GM21390 (cell line): Measurements from ENCODE around the gene COG5.
A peak's percentile ranks its signal among the peaks of the same experiment; 100 is the strongest.

Source experiments
- ATAC-seq: cut with Tn5 transposase; IDR thresholded peaks from one replicate; pipeline ENCODE4 v1.9.1; 2021; ENCODE audit not compliant: unreplicated experiment

COG5 gene

DNA sequence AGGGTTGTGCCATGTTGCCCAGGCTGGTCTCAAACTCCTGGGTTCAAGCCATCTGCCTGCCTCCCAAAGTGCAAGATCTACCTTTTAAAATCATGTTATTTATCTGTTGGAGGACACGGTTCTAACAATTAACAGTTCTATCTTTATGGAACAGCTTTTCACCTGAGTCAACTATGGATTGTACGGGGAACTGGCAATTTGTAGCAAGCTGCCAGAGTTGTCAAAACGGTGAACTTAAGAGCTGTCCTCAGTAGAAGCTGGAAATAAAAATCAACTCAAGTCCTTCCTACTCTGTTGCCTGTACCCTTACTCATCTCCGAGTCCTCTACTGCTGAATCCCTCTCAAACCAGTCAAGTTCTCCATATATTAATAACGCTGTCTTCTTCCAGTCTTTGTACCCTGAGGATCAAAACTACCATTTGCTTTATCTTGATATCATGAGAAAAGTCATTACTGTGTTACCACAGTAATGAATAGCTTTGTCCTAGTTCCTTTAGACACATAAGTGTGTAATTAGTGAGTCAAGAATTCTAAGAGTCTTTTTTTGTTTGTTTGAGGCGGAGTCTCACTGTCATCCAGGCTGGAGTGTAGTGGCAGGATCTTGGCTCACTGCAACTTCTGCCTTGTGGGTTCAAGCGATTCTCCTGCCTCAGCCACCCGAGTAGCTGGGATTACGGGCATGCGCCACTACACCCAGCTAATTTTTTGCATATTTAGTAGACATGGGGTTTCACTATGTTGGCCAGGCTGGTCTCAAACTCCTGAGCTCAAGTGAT lies 366.7 kb downstream of the COG5 start:
- ATAC-seq: no peak

DNA sequence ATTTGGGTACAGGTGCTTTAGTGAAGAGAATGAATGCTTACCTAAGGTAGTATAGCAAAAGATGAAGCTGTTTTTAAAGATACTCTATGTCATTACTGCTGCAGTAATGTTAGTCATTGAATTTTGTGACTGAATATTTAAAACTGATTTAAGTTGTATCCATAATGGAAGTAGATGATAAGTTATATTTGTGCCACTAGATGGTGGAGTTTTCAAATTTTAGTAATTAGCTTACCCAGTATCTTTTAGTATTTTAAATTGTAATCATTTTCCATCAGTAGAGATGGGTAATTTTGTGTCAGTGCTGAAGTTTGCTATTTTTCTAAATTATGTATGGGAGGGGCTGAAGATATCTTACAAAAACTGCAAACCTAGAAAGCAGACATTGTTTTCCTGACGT lies 369.7 kb downstream of the COG5 start:
- no peak for ATAC-seq

DNA sequence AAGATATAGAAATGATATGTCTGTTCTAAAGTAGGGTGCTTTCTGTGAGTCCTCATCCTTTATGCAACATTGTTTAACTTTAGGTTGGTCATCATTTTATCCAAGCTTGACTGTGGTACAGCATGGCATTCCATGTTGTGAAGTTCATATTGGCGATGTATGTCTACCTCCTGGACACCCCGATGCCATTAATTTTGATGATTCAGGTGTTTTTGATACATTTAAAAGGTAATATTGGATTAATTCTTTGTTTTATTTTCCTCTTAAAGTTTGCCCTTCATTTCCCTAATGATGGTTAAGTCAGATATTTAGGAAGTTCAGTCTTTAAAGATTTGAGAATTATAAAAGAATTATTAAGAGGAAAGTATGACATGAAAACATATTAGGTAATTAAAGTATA lies 373.6 kb downstream of the COG5 start:
- ATAC-seq: no peak

DNA sequence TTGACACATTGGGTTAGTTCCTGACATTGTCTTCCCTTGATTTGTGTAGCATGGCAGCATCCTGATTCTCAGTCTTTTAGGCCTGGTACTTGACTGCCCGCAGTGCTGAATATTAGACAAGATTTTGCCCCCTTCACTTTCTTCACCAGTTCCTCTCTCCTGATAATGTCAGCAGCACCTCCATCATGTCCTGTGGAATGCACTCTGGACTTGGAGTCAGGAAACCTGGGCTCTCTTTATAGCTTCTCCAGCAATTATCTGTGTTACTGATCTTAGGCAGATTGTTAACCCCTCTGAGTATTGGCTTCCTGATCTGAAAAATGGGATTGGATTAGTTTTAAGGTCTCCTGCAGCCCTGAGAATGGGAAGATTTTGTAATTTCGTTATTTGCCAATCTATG lies 375.9 kb downstream of the COG5 start:
- ATAC-seq: no peak

DNA sequence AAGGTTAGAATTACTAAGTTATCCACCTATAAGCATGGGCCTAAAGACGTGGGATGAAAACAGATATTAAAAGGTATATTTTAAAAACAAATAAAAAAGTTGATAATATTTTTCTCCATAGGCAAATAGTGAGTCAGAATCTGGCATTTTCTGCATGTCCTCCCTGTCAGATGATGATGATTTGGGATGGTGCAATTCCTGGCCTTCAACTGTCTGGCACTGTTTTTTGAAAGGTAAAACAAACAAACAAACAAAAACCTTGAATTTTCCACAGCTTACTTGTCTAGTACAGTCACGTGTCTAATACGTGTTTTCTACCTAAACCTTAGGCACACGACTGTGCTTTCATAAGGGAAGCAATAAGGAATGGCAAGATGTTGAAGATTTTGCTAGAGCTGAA lies 377.5 kb downstream of the COG5 start:
- no peak for ATAC-seq

DNA sequence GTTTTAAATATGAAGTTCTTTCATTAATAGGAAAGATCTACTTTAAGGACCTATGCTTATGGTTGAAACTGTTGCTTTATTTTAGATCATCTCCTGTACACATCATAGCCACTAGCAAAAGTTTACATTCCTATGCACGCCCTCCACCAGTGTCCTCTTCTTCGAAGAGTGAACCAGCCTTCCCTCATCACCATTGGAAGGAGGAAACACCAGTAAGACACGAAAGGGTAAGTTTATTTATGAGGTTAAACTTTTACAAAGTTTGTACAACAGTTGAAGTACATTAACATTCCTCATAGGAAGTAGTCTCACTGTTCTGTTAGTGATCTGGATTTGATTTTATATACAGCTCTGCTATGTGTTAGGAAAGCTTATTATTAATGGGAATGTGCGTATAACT lies 378.0 kb downstream of the COG5 start:
- ATAC-seq: no peak

DNA sequence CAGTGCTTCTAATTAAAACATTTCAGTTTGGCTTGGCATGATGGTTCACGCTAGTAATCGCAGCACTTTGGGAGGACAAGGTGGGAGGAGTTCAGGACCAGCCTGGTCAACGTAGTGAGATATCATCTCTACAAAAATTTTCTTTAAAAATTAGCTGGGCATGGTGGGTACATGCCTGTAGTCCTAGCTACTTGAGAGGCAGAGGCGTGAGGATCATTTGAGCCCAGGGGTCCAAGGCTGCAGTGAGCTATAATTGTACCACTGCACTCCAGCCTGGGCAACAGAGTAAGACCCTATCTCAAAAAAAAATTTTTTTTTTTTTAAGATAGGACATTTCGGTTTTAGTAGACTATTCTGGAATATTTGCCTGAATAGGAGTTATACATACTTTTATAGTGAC lies 382.5 kb downstream of the COG5 start:
- no peak for ATAC-seq

DNA sequence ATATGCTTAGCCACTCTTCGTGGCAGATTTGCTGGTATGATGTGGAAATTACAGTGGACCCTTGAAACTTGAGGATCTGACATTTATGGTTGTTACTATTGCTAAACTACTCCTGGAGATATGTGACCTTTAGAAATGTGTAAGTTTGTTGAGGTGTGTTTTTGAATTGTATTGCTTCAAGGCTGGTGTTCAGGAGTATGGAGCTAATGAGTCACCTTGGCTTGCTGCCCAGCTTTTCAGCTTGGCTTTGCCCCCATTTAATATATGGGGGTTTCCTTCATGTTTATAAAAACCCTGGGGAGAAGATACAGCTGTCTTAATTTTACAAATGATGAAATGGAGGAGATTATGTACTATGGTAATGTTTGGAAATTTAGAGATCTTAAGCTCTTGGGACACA lies 383.3 kb downstream of the COG5 start:
- no peak for ATAC-seq

DNA sequence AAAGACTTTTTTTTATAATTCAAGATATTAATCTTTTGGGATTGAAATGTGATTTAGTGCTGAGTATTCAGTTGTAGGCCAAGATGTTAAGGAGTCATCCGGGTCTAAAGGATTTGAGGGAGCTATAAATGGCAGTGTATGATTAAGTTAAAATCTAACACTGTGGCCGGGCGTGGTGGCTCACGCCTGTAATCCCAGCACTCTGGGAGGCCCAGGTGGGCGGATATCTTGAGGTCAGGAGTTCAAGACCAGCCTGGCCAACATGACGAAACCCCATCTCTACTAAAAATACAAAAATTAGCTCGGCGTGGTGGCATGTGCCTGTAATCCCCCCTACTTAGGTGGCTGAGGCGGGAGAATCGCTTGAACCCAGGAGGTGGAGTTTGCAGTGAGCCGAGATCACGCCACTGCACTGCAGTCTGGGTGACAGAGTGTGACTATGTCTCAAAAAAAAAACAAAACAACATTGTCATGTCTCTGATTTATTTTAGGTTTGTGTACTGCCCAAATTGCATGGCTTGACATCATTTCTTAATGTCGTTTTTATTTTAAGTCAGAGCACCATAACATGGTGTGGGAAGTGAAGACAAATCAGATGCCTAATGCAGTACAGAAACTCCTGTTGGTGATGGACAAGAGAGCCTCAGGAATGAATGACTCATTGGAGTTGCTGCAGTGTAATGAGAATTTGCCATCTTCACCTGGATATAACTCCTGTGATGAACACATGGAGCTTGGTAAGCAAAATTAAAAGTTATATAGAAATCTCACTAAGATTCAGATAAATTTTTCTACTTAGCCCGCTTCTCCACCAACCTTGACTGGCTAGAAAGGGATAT lies 384.2 kb downstream of the COG5 start:
- no peak for ATAC-seq

DNA sequence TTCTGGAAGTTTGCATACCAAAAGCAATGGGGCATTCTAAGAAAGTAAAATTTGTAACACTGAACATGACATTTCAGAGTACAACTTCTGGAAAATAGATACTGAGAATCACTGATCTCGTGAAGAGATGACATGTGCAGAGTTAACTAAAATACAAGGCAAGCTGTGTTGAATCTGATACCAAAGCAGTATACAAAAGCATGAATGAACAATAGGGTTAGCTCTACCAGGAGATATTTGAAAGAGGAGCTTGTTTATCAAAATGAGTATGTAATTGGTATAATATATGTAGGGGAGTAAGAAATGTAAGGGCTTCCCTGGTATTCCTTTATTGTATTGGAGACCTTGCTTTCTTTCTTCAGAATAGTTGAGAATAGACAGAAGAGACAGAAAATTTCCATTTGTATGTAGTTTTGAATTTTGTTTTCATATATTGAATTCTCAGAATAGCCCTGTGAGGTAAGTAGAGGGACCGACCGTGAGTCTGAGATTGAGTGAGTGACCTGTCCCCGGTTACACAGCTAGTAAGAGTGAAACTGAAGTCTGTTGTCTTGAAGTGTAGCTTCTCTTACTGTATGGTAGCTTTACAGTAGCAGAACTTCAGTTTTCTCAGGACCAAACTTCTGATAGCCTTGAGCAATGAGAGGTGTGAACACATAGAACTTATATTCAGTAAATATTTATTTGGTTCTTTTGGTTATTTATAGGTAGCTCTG lies 389.9 kb downstream of the COG5 start:
- peak; percentile 62 for ATAC-seq

DNA sequence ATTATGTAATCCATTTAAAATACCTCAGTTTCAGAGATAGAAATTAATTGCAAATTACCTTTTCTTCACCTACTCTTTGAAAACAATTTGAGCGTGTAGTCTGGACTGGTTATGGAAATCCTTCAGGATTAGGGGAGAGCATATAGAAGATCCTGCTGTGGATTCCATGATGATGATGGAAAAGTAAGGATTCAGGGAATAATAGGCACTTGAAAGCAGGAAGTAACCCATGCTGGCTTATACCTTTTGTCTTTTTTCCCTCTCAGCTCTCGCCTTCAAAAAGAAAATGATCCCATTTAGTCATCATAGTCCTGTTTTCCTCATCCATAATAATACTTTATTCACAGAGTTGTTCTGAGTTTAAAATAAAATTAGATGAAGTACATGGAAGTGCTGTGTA lies 390.5 kb downstream of the COG5 start:
- no peak for ATAC-seq

DNA sequence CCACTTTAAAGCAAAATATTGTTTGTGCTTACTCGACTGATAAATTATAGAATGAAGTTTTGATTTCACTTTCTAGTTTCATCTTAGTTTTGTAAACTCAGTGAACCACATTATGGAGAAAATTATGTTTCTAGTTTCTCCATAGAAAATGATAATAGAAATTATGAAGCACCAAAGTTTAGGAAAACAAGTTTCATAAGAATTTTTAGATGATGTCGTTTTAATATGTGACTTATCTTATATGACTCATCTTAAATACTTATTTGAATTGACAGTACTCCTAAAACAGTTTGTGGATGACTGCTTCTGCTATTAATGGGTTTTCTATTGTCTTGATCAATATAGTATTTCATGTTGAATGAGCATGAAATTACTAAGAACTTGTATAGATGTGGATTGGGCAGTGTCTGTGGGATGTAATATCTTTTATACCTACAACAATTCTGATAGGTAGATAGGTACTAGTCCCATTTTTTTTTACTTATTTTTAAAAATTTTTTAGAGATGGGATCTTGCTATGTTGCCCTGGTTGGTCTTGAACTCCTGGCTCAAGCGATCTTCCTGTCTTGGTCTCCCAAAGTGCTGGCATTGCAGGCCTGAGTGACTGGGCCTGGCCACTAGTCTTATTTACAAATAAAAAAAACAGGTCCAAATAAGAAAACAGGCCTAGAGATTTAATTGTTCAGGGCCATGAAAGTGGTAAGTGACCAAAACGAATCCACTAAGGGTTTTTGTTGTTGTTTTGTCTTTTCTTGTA lies 391.3 kb downstream of the COG5 start:
- no peak for ATAC-seq

DNA sequence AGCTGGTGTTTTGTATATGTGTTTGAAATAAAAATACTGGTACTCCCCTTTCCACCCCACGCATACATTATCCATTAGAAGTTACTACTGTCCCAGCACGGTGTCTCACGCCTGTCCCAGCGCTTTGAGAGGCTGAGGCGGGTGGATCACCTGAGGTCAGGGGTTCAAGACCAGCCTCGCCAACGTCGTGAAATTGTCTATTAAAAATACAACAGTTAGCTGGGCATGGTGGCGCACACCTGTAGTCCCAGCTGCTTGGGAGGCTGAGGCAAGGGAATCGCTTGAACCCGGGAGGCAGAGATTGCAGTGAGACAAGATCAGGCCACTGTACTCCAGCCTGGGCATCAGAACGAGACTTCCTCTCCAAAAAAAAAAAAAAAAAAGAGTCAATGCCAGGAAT lies 392.2 kb downstream of the COG5 start:
- ATAC-seq: no peak

DNA sequence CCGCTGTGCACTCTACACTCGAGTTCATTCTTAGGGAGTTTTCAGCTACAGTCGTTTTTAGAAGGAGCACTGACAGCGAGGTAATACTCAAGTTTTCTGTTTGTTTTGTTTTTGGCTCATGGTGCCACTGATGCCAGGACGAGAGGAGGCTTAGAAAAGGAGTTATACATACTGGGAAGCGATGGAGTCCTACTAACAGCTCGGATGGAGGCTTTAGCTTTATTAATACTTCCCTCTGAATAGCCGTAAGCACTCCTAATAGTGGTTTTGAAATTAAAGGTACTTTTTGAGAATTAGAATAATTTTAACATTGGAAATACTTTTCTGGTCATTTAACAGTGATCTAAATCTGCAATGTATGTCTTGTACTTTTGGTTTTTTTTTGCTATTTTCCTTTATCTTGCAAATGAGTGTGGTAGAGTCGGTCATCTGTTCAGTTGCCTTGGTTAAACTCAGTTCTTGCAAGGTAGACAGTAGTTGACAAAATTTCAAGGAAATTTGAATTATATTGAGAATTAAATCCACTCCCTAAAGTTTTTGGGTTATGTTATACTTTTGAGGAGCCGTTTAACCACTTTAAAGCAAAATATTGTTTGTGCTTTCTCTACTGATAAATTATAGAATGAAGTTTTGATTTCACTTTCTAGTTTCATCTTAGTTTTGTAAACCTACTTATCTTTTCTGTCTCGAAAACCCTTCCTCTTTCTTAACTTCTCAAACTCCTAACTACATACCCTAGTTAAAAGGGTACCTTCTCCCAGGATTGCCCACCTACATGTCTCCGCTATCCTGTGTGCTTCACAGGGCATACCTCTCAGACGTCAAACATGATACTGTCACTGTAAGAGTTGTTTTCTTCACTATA lies 393.4 kb downstream of the COG5 start:
- ATAC-seq: no peak

DNA sequence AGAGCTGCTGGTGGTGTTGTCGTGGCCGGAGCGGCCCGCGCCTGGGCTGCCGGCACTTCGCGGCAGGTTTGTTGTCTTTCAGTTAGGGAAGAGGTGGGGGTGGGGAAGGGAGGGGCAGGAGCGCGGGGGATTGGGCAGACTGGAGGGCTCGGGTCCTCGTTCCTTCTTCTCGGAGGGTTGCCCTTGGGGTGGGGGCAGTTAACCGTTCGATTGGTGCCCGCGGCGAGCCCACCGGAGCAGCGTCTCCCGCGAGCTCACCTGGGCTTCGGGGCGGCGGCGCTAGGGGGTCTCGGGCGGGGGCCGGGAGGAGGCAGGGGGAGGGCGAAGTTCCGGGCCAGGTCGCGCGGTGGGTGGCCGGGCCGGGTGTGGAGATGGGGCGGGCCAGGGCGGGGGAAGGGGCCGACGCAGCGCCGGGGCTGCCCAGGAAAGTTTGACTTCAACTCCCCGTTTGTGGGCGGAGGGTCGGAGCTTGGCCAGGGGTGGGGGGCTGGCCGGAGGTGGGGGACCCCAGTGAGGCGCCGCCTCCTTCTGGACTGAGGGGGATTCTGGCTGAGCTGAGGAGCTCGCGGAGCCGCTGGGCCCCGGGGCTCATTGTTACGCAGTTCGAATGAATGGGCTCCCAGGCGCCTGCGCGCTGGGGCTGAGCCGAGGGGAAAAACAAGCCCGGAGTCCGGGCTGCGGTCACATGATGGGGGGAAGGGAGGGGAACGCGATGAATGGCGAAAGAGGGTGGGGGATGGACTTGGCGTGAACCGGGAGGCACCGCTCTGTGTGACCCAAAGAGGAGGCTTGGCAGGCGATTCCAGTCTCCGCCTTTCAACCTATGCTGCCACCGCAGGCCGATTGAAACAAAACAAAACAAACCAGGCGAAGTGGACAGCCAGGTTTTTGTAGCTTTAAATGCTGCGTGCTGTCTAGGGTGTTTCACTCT lies 394.3 kb downstream of the COG5 start:
- peak; percentile 21 for ATAC-seq

DNA sequence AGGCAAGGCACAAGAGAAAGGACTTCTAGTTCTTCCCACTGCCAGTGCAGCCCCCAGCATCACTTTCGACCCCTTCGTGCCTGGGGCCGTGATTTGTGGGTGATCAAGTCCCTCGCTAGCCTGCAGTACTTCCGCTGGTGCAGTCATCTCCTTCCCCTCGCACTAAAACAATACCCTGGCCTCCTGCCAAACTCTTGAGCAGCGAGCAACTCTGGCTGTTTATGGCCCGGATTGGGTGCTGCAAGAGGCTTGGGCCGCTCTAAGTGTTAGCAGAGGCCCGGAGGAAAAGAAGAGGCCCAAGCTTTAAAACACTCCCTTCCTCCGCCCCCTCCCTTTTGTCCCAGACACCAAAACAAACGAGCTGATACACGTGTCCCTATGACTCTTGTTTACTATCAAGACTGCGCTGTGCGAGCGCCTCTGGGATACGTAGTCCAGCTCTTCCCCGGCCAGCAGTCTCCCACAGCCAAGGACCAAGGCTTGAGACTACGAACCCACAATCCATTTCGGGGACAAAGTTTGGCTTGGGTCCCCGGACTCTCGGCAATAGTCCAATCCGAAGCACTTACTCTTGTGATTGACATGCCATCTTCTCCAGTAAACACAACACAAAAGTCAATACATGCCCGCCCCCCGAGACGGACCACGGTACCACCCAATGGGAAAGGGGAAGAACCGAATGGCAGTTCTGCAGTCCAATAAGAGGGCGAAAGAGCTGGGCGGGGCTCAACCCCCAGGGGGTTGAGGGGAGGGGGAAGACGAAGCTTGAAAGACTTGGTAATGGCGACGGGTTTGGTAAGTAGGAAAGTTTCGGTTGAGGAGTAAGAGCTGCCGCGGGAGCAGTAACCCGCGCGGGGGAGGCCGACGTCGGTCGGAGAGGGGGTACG lies 395.2 kb downstream of the COG5 start, which contains the start of gene HBP1:
Gene HBP1, plus strand, starts transcription at position 771 of the 887 bp plus-strand sequence. CDS start 10,891 bp downstream, outside the sequence.
- ATAC-seq: peak; percentile 90

DNA sequence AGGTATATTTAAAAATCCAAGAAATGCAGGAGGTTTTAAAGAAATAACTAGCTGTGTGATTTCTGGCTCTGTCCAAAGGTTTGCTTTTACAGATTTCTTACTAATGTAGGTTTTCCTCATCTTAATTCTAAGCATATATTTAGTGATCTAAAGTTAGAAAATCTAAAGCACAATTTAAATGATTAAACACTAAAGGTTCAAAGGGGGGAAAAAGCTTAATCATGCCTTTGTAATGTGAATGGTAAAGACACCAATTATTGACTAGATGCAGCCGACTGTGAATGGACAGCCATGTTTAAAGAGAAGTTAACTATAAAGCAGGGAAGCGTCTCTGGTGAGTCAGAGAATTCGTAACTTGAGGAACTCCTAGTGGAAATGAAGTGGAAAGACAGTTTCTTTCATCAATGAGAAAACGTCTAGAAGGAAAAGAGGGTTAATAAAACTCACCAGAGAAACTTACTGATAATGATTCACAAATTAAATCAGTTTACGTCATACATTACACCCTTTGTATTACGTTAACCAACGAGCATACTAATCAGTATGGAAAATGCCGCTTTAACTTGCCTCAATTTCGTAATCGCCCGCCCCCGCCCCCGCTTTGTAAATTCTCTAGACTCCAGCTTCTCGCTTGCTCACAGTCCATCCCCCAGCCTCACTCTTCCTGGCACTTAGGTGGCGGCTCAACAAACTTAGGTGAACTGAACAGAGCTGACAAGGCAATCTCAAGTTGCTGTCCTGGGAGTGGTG lies 396.1 kb downstream of the COG5 start:
- ATAC-seq: no peak
